Measurements from ENCODE around the gene MAPRE2. TPM values are rescaled to one million over a fixed set of nuclear protein-coding genes. Genes with fewer than 3 reads are reported as not detected.

The MAPRE2 gene
- total RNA-seq, 1 donor from 2014 or later = 9.4 TPM

DNA sequence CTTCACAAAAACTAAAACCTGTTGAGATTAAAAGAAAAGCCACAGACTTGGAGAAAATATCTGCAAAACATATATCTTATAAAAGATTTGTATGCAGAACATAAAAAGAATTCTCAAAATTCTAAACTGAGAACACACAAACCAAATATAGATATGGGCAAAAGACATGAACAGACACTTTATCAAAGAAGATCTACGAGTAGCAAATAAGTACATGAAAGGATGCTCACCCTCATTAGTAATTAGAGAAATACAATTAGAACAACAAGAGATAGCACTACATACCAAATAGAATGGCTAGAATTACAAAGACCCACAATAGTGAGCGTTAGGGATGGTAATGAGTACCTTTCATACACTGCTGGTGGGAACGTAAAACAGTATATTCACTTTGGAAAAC, 135.7 kb downstream of the MAPRE2 start:
- no peaks in the 10 kb centered on the region for H3K36me3 ChIP-seq (ENCODE audit: control insufficient read depth in 3 of 3, insufficient read depth in 3 of 3, low read length in 3 of 3)

DNA sequence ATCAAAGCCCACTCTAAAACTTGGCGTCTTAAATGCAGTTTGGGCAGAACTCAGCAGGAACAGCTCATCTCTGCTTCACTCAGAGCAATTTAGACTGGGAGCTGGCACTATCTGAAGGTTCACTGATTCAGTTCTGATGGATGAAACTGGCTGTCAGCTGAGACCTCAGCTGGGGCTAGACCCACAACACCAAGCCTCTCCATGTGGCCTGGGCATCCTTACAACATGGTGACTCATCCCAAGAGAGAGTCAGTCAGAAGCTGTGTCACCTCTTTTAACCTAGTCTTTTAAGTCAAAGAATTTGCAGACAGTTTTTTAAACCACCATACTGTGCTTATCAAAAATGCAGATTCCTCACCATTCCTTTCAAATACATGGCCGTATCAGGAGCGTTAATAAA, 137.0 kb downstream of the MAPRE2 start:
- H3K4me3 ChIP-seq (ENCODE audit: low read length in 3 of 3) = no peak overlapping the region
- no peaks in the 10 kb centered on the region for H3K27me3 ChIP-seq (ENCODE audit: control insufficient read depth in 3 of 3, insufficient read depth in 3 of 3, low read length in 3 of 3)
- no peaks in the 10 kb centered on the region for H3K4me1 ChIP-seq (ENCODE audit: control insufficient read depth in 3 of 3, insufficient read depth in 3 of 3, low read length in 3 of 3)

More for the DNA sequence above, 135.7 kb downstream of the MAPRE2 start:
- Histone ChIP-seq H3K9me3 (ENCODE audit: control insufficient read depth in 3 of 3, low read length in 3 of 3) (no peaks in the 10 kb centered on the region), H3K4me1 (ENCODE audit: control insufficient read depth in 3 of 3, insufficient read depth in 3 of 3, low read length in 3 of 3) (no peaks in the 10 kb centered on the region), H3K27me3 (ENCODE audit: control insufficient read depth in 3 of 3, insufficient read depth in 3 of 3, low read length in 3 of 3) (no peaks in the 10 kb centered on the region), H3K4me3 (ENCODE audit: low read length in 3 of 3) (no peak overlapping the region), H3K27ac (ENCODE audit: low read depth, low read length) (no peak overlapping the region), H3K9ac (ENCODE audit: low read depth in 1 of 3, low read length in 3 of 3) (no peak overlapping the region)

DNA sequence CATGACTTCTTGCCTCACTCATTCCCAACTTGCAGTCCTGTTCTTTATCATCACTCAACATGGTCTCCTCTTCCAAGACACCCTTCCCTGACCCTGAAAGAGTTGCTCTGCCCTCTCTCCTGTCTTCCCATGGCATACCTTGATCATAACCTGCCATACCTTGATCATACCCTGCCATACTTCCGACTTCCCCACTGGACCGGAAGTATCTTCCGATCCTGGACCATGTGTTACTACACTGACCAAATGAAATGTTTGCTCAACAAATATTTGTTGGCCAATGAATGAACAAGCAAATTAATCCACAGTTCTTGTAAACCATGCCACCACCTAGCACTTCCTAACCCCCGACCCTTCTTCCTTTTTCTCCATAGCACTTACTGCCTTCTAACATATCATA, 138.7 kb downstream of the MAPRE2 start:
- Histone ChIP-seq H3K36me3 (ENCODE audit: control insufficient read depth in 3 of 3, insufficient read depth in 3 of 3, low read length in 3 of 3) (no peaks in the 10 kb centered on the region), H3K9ac (ENCODE audit: low read depth in 1 of 3, low read length in 3 of 3) (no peak overlapping the region), H3K27me3 (ENCODE audit: control insufficient read depth in 3 of 3, insufficient read depth in 3 of 3, low read length in 3 of 3) (no peaks in the 10 kb centered on the region), H3K27ac (ENCODE audit: low read depth, low read length) (no peak overlapping the region), H3K9me3 (ENCODE audit: control insufficient read depth in 3 of 3, low read length in 3 of 3) (no peaks in the 10 kb centered on the region), H3K4me1 (ENCODE audit: control insufficient read depth in 3 of 3, insufficient read depth in 3 of 3, low read length in 3 of 3) (no peaks in the 10 kb centered on the region), H3K4me3 (ENCODE audit: low read length in 3 of 3) (no peak overlapping the region)

More for the DNA sequence above, 137.0 kb downstream of the MAPRE2 start:
- no peak overlapping the region for H3K9ac ChIP-seq (ENCODE audit: low read depth in 1 of 3, low read length in 3 of 3)
- no peaks in the 10 kb centered on the region for H3K36me3 ChIP-seq (ENCODE audit: control insufficient read depth in 3 of 3, insufficient read depth in 3 of 3, low read length in 3 of 3)
- no peaks in the 10 kb centered on the region for H3K9me3 ChIP-seq (ENCODE audit: control insufficient read depth in 3 of 3, low read length in 3 of 3)
- H3K27ac ChIP-seq (ENCODE audit: low read depth, low read length) = no peak overlapping the region

DNA sequence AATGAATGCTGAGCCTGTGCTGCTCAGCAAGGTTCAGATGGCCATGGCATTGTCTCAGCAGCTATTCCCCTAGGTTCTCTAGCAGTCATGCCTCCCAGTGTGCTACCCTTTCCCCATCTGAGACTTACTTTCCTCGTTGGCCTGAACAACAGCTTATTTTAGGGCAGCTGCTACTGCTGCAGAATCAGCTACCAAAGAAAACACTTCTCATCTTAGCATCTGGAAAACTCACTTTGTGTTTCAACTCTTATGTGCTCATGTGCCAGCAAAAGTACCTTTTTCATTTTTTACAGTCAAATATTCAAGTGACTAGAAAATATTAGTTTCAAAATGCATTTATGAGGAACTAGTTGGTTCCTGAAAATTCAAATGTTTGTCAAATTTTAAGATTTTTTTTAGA, 139.2 kb downstream of the MAPRE2 start:
- no peak overlapping the region for H3K9ac ChIP-seq (ENCODE audit: low read depth in 1 of 3, low read length in 3 of 3)
- no peaks in the 10 kb centered on the region for H3K9me3 ChIP-seq (ENCODE audit: control insufficient read depth in 3 of 3, low read length in 3 of 3)
- H3K27ac ChIP-seq (ENCODE audit: low read depth, low read length) = no peak overlapping the region
- no peak overlapping the region for H3K4me3 ChIP-seq (ENCODE audit: low read length in 3 of 3)
- H3K27me3 ChIP-seq (ENCODE audit: control insufficient read depth in 3 of 3, insufficient read depth in 3 of 3, low read length in 3 of 3) = no peaks in the 10 kb centered on the region
- no peaks in the 10 kb centered on the region for H3K4me1 ChIP-seq (ENCODE audit: control insufficient read depth in 3 of 3, insufficient read depth in 3 of 3, low read length in 3 of 3)
- no peaks in the 10 kb centered on the region for H3K36me3 ChIP-seq (ENCODE audit: control insufficient read depth in 3 of 3, insufficient read depth in 3 of 3, low read length in 3 of 3)

DNA sequence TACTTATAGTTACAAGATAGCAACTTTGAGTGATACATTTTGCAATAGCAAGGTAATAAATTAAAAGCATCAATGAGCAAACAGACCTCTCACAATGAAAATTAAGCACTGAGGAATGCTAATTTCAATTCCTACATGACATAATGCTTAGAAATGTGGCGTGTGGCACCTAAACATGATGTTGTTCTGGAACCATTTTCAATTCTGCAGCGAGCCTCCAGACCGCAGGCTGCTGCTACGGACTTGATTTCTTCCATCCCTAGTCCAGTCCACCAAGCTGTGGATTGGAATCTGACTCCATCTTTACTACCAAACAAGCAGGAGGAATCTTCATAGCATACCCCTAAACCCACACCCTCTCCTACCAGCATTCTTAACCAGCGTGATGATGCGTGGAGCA, 140.9 kb downstream of the MAPRE2 start:
- Histone ChIP-seq H3K4me3 (ENCODE audit: low read length in 3 of 3) (no peak overlapping the region), H3K27ac (ENCODE audit: low read depth, low read length) (no peak overlapping the region), H3K4me1 (ENCODE audit: control insufficient read depth in 3 of 3, insufficient read depth in 3 of 3, low read length in 3 of 3) (no peaks in the 10 kb centered on the region), H3K9ac (ENCODE audit: low read depth in 1 of 3, low read length in 3 of 3) (no peak overlapping the region), H3K36me3 (ENCODE audit: control insufficient read depth in 3 of 3, insufficient read depth in 3 of 3, low read length in 3 of 3) (no peaks in the 10 kb centered on the region), H3K27me3 (ENCODE audit: control insufficient read depth in 3 of 3, insufficient read depth in 3 of 3, low read length in 3 of 3) (no peaks in the 10 kb centered on the region), H3K9me3 (ENCODE audit: control insufficient read depth in 3 of 3, low read length in 3 of 3) (no peaks in the 10 kb centered on the region)

DNA sequence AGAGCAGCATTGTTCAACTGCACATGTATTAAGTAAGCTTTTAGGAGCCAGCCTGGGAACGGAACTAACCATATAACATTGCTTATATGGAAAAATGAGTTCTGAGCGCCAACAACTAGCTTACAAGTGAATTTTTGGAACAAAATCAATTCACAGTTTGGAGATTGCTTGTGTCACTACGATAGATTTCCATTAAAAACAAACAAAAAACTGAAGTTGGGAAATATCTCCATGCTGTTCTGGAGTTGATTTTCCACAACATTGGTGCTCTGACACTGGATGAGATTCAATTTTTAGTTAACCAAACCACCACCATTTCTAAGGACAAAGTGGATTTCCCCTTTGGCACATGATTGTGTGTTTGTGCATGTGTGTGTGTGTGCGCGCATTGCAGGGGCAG, 142.7 kb downstream of the MAPRE2 start:
- H3K4me1 ChIP-seq (ENCODE audit: control insufficient read depth in 3 of 3, insufficient read depth in 3 of 3, low read length in 3 of 3) = no peaks in the 10 kb centered on the region
- no peak overlapping the region for H3K27ac ChIP-seq (ENCODE audit: low read depth, low read length)
- no peaks in the 10 kb centered on the region for H3K9me3 ChIP-seq (ENCODE audit: control insufficient read depth in 3 of 3, low read length in 3 of 3)
- H3K4me3 ChIP-seq (ENCODE audit: low read length in 3 of 3) = no peak overlapping the region
- H3K27me3 ChIP-seq (ENCODE audit: control insufficient read depth in 3 of 3, insufficient read depth in 3 of 3, low read length in 3 of 3) = no peaks in the 10 kb centered on the region
- H3K36me3 ChIP-seq (ENCODE audit: control insufficient read depth in 3 of 3, insufficient read depth in 3 of 3, low read length in 3 of 3) = no peaks in the 10 kb centered on the region
- no peak overlapping the region for H3K9ac ChIP-seq (ENCODE audit: low read depth in 1 of 3, low read length in 3 of 3)

DNA sequence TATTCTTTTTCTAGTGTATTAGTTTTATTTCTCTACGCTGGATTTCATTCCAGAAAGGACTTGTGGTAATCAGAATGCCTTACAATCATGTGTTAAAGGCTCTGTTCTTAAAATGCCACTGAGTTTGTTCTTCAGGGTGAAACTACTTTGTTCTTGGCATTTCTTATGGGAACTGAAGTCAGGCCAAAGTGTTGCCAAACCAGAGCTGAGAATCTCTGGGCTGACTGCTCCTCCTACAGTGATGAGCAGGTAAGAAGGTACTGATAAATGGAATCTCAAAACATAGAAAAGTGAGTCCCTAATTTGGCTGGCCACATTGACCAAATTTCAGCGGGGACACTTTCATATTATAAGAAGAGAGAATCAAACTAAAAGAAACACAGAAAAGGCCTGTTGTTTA, 144.6 kb downstream of the MAPRE2 start:
- Histone ChIP-seq H3K4me1 (ENCODE audit: control insufficient read depth in 3 of 3, insufficient read depth in 3 of 3, low read length in 3 of 3) (no peaks in the 10 kb centered on the region), H3K36me3 (ENCODE audit: control insufficient read depth in 3 of 3, insufficient read depth in 3 of 3, low read length in 3 of 3) (no peaks in the 10 kb centered on the region), H3K9me3 (ENCODE audit: control insufficient read depth in 3 of 3, low read length in 3 of 3) (no peaks in the 10 kb centered on the region), H3K27ac (ENCODE audit: low read depth, low read length) (no peak overlapping the region), H3K9ac (ENCODE audit: low read depth in 1 of 3, low read length in 3 of 3) (no peak overlapping the region), H3K27me3 (ENCODE audit: control insufficient read depth in 3 of 3, insufficient read depth in 3 of 3, low read length in 3 of 3) (no peaks in the 10 kb centered on the region), H3K4me3 (ENCODE audit: low read length in 3 of 3) (no peak overlapping the region)

DNA sequence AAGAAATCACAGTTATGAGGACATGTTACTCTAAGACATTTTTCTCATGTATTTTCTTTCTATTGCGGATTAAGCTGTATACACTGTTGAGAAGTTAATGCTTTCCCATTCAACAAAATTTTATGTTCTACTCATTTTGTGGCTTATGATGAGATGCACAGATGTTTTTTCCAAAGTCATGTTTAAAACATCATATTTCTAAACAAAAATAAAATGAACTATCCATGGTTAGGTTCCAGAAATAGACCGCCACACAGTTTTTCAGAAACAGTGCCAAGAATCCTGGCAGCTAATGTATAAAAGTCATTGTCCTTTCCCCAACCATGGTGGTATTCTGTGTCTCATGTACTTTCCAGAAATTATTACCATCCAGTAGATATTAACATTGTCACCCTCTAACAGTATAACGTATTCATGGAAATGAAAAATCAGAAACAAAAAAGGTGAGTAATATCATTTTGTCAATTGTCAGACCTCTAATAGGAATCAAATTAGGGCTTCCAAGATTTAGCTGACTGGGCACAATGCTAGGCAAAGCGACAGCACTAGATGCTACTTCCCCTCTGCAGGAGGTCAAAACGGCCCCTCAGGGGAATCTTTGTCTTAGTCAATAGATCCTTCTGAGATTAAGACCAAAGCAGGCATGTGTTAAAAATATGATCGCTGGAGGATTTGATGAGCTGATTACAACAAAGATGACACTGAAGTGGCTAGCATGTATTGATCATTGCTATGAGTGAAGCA, 145.2 kb downstream of the MAPRE2 start:
- no peak overlapping the region for H3K9ac ChIP-seq (ENCODE audit: low read depth in 1 of 3, low read length in 3 of 3)
- no peak overlapping the region for H3K27ac ChIP-seq (ENCODE audit: low read depth, low read length)
- H3K9me3 ChIP-seq (ENCODE audit: control insufficient read depth in 3 of 3, low read length in 3 of 3) = no peaks in the 10 kb centered on the region
- no peaks in the 10 kb centered on the region for H3K27me3 ChIP-seq (ENCODE audit: control insufficient read depth in 3 of 3, insufficient read depth in 3 of 3, low read length in 3 of 3)
- H3K4me1 ChIP-seq (ENCODE audit: control insufficient read depth in 3 of 3, insufficient read depth in 3 of 3, low read length in 3 of 3) = no peaks in the 10 kb centered on the region
- H3K4me3 ChIP-seq (ENCODE audit: low read length in 3 of 3) = no peak overlapping the region
- H3K36me3 ChIP-seq (ENCODE audit: control insufficient read depth in 3 of 3, insufficient read depth in 3 of 3, low read length in 3 of 3) = no peaks in the 10 kb centered on the region

DNA sequence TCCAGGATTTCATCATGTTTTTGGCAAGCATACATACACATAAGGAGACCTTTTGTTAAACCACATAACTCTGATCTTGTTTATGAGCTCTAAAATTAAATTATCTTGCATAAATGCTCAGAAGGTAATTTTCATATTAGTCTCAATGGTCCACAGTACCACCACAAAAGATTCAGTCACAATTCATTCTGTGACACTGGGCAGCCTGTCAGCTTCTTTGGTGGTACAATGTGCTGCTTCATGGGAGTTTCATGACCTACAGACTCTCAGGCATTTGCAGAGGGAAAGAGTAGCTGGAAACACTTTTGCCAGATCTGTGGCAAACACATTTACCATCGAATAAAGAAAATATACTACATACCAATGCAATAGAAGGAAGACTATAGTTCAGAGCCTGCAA, 148.3 kb downstream of the MAPRE2 start:
- H3K9me3 ChIP-seq (ENCODE audit: control insufficient read depth in 3 of 3, low read length in 3 of 3) = no peaks in the 10 kb centered on the region
- no peak overlapping the region for H3K4me3 ChIP-seq (ENCODE audit: low read length in 3 of 3)

DNA sequence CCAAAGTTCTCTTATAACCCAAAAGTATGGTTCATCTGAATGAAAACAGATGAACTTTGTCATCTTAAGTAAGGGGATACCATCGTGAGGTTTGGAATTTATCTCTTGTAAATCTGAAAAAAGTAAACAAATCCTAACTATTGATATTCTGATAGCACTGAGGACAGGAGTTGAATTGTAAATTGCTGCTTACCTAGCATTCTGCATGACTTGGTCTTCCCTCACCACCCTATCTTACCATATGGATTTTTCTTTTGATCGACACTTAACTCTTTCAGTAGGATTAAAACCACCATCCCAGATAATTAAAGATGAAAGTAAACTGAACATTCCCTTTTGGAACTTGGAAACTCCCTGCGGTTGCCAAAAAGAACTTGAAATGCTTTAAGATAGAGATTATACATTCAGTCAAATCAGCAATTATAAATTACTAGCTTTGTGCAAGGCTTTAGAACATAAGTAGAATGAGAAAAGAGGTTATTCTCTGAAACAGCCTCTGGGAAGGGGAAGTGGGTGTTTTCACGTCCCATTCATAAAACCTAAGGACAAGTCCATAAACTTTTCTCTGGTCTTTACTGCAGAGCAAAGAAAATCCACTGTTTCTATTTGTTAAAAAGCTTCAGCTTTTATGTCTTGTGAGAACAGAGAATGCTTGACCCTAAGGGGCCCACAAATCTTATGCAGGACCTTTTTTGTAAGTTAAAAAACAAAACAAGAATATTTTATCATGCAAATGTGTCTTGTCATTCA, 149.9 kb downstream of the MAPRE2 start:
- no peaks in the 10 kb centered on the region for H3K9me3 ChIP-seq (ENCODE audit: control insufficient read depth in 3 of 3, low read length in 3 of 3)
- H3K4me3 ChIP-seq (ENCODE audit: low read length in 3 of 3) = no peak overlapping the region
- H3K9ac ChIP-seq (ENCODE audit: low read depth in 1 of 3, low read length in 3 of 3) = no peak overlapping the region
- H3K36me3 ChIP-seq (ENCODE audit: control insufficient read depth in 3 of 3, insufficient read depth in 3 of 3, low read length in 3 of 3) = no peaks in the 10 kb centered on the region
- no peaks in the 10 kb centered on the region for H3K4me1 ChIP-seq (ENCODE audit: control insufficient read depth in 3 of 3, insufficient read depth in 3 of 3, low read length in 3 of 3)
- no peaks in the 10 kb centered on the region for H3K27me3 ChIP-seq (ENCODE audit: control insufficient read depth in 3 of 3, insufficient read depth in 3 of 3, low read length in 3 of 3)
- no peak overlapping the region for H3K27ac ChIP-seq (ENCODE audit: low read depth, low read length)

More for the DNA sequence above, 148.3 kb downstream of the MAPRE2 start:
- Histone ChIP-seq H3K4me1 (ENCODE audit: control insufficient read depth in 3 of 3, insufficient read depth in 3 of 3, low read length in 3 of 3) (no peaks in the 10 kb centered on the region), H3K27ac (ENCODE audit: low read depth, low read length) (no peak overlapping the region), H3K9ac (ENCODE audit: low read depth in 1 of 3, low read length in 3 of 3) (no peak overlapping the region), H3K27me3 (ENCODE audit: control insufficient read depth in 3 of 3, insufficient read depth in 3 of 3, low read length in 3 of 3) (no peaks in the 10 kb centered on the region), H3K36me3 (ENCODE audit: control insufficient read depth in 3 of 3, insufficient read depth in 3 of 3, low read length in 3 of 3) (no peaks in the 10 kb centered on the region)

All from skeletal muscle tissue (tissue), 4 donors.